Natural killer cell treated with Interleukin-12 subunit alpha and Interleukin-12 subunit beta and Interleukin-15 and Interleukin-18, amount 100 ng/mL, for 72 hours (primary cell): ENCODE results near the gene AGTPBP1. TPM values are rescaled to one million over a fixed set of nuclear protein-coding genes. Genes with fewer than 3 reads are reported as not detected.
A peak's percentile ranks its signal among the peaks of the same experiment; 100 is the strongest.
"Not testable (repeated sequence)": the region's sequence is repeated elsewhere in the genome, so short reads cannot be mapped to it uniquely, and the experiment has no call there.

Source experiments
- ATAC-seq, 2 donors: fragments of 150-1000 bp; cut with Tn5 transposase in 1 of 2; sonication (Bioruptor Pico), chemical (Tn5 transposase) in 1 of 2; 2 replicates each; pipeline ENCODE4 v1.10.0; 2021
- DNase-seq: peaks from one replicate; pipeline ENCODE4 v3.0.0; 2022; ENCODE audit warnings: low spot score
- H3K27ac Mint-ChIP-seq, 2 donors: 1 replicate in 1 of 2; 2 replicates in 1 of 2; pipeline ENCODE4 v1.8.0; 2022; ENCODE audit warnings: mixed read lengths in 2 of 2, mild to moderate bottlenecking in 1 of 2, moderate library complexity in 1 of 2
- H3K27me3 Mint-ChIP-seq, 2 donors: 1 replicate in 1 of 2; 2 replicates in 1 of 2; pipeline ENCODE4 v1.8.0; 2022; ENCODE audit warnings: mixed read lengths in 2 of 2
- H3K36me3 Mint-ChIP-seq: one replicate; pipeline ENCODE4 v1.8.0; 2022; ENCODE audit warnings: mixed read lengths
- H3K4me1 Mint-ChIP-seq, 2 donors: 1 replicate in 1 of 2; 2 replicates in 1 of 2; pipeline ENCODE4 v1.8.0; 2022; ENCODE audit warnings: low read depth in 2 of 2, mixed read lengths in 2 of 2, mild to moderate bottlenecking in 1 of 2
- H3K4me3 Mint-ChIP-seq: one replicate; pipeline ENCODE4 v1.8.0; 2022; ENCODE audit warnings: mixed read lengths
- H3K9me3 Mint-ChIP-seq: 2 replicates; pipeline ENCODE4 v1.8.0; 2022; ENCODE audit warnings: mixed read lengths
- total RNA-seq, 2 donors: library from RNA; stranded (reverse); gene quantifications; one replicate each; pipeline ENCODE4 v1.2.3, GENCODE V29; 2022

AGTPBP1 gene
- total RNA-seq, 2 donors from 2014 or later: 41.1 to 49.6 TPM

- no peak for DNase-seq
- H3K27me3 Mint-ChIP-seq: no peaks in the 10 kb centered on the region
- no peak overlapping the region for H3K4me3 Mint-ChIP-seq
- H3K36me3 Mint-ChIP-seq: peaks cover under 1% of the 10 kb centered on the region
- no peak for ATAC-seq
- no peaks in the 10 kb centered on the region for H3K9me3 Mint-ChIP-seq
- no peak overlapping the region for H3K27ac Mint-ChIP-seq
- peaks cover 30 to 49% of the 10 kb centered on the region in 2 donors for H3K4me1 Mint-ChIP-seq
These were observed 3.2 kb downstream of the AGTPBP1 start for GRCh38 chr9:85738509-85738908.

- no peak for ATAC-seq
- Mint-ChIP-seq H3K4me3 (no peak overlapping the region), H3K4me1 (peaks cover 32 to 49% of the 10 kb centered on the region in 2 donors), H3K27ac (no peak overlapping the region), H3K9me3 (no peaks in the 10 kb centered on the region), H3K27me3 (no peaks in the 10 kb centered on the region), H3K36me3 (peaks cover 6% of the 10 kb centered on the region)
- DNase-seq: no peak
These were observed 4.1 kb downstream of the AGTPBP1 start for GRCh38 chr9:85737671-85738070.

- ATAC-seq (peak in 1 of 2 donors; percentile 43), DNase-seq (no peak)
- Mint-ChIP-seq H3K36me3 (peaks cover 6% of the 10 kb centered on the region), H3K27ac (peak overlapping the region; percentile 10 to 78), H3K4me3 (peak overlapping the region; percentile 51), H3K27me3 (no peaks in the 10 kb centered on the region), H3K4me1 (peaks cover 69 to 73% of the 10 kb centered on the region in 2 donors), H3K9me3 (no peaks in the 10 kb centered on the region)
These were observed 10.7 kb downstream of the AGTPBP1 start for GRCh38 chr9:85730916-85731630.

GRCh38 chr9:85729882-85730281 is 11.9 kb downstream of the AGTPBP1 start:
- H3K4me1 Mint-ChIP-seq: peaks cover 67 to 74% of the 10 kb centered on the region in 2 donors
- DNase-seq: no peak
- peak; percentile 83 to 84 for ATAC-seq
- H3K27ac Mint-ChIP-seq: peak overlapping the region; percentile 35 to 78
- peaks cover 6% of the 10 kb centered on the region for H3K36me3 Mint-ChIP-seq
- peak overlapping the region; percentile 51 for H3K4me3 Mint-ChIP-seq
- H3K9me3 Mint-ChIP-seq: no peaks in the 10 kb centered on the region
- H3K27me3 Mint-ChIP-seq: no peaks in the 10 kb centered on the region

GRCh38 chr9:85727500-85727899 is 14.3 kb downstream of the AGTPBP1 start:
- peaks cover 2% of the 10 kb centered on the region for H3K36me3 Mint-ChIP-seq
- DNase-seq (no peak), ATAC-seq (no peak)
- peaks cover 68 to 77% of the 10 kb centered on the region in 2 donors for H3K4me1 Mint-ChIP-seq
- no peak overlapping the region for H3K4me3 Mint-ChIP-seq
- peak overlapping the region in 1 of 2 donors; percentile 82 for H3K27ac Mint-ChIP-seq
- H3K27me3 Mint-ChIP-seq: no peaks in the 10 kb centered on the region
- no peaks in the 10 kb centered on the region for H3K9me3 Mint-ChIP-seq

GRCh38 chr9:85726737-85727136 is 15.0 kb downstream of the AGTPBP1 start:
- Mint-ChIP-seq H3K9me3 (no peaks in the 10 kb centered on the region), H3K4me1 (peaks cover 70 to 78% of the 10 kb centered on the region in 2 donors), H3K27ac (peak overlapping the region in 1 of 2 donors; percentile 82), H3K27me3 (no peaks in the 10 kb centered on the region), H3K36me3 (peaks cover 8% of the 10 kb centered on the region), H3K4me3 (peak overlapping the region; percentile 42)
- DNase-seq: no peak
- no peak for ATAC-seq

- H3K4me3 Mint-ChIP-seq: no peak overlapping the region
- no peak for DNase-seq
- ATAC-seq: no peak
- H3K36me3 Mint-ChIP-seq: peaks cover 16% of the 10 kb centered on the region
- peaks cover 4% of the 10 kb centered on the region for H3K9me3 Mint-ChIP-seq
- H3K4me1 Mint-ChIP-seq: peaks cover 66 to 79% of the 10 kb centered on the region in 2 donors
- no peaks in the 10 kb centered on the region for H3K27me3 Mint-ChIP-seq
- peak overlapping the region; percentile 7 to 53 for H3K27ac Mint-ChIP-seq
These were observed 18.5 kb downstream of the AGTPBP1 start for GRCh38 chr9:85723215-85723614.

GRCh38 chr9:85719411-85719810 is 22.3 kb downstream of the AGTPBP1 start:
- not testable (repeated sequence) for H3K27me3 Mint-ChIP-seq, DNase-seq, H3K9me3 Mint-ChIP-seq, ATAC-seq
- peak overlapping the region; percentile 12 to 63 for H3K27ac Mint-ChIP-seq
- H3K4me1 Mint-ChIP-seq: peaks cover 73 to 88% of the 10 kb centered on the region in 2 donors
- peaks cover 16% of the 10 kb centered on the region for H3K36me3 Mint-ChIP-seq
- peak overlapping the region; percentile 57 for H3K4me3 Mint-ChIP-seq

GRCh38 chr9:85717818-85718217 is 23.9 kb downstream of the AGTPBP1 start:
- Mint-ChIP-seq H3K27ac (peak overlapping the region; percentile 60 to 63), H3K4me3 (peak overlapping the region; percentile 57), H3K4me1 (peaks cover 68 to 80% of the 10 kb centered on the region in 2 donors), H3K36me3 (peaks cover 16% of the 10 kb centered on the region)
- not testable (repeated sequence) for DNase-seq, H3K9me3 Mint-ChIP-seq, H3K27me3 Mint-ChIP-seq, ATAC-seq

GRCh38 chr9:85717220-85717619 is 24.5 kb downstream of the AGTPBP1 start:
- H3K4me1 Mint-ChIP-seq: peaks cover 62 to 74% of the 10 kb centered on the region in 2 donors
- DNase-seq: no peak

GRCh38 chr9:85716031-85716877 is 25.5 kb downstream of the AGTPBP1 start:
- ATAC-seq (peak; percentile 78 to 82), DNase-seq (no peak)
- H3K27me3 Mint-ChIP-seq: no peaks in the 10 kb centered on the region
- H3K36me3 Mint-ChIP-seq: peaks cover 8% of the 10 kb centered on the region
- H3K27ac Mint-ChIP-seq: peak overlapping the region; percentile 80 to 88
- peaks cover 55 to 64% of the 10 kb centered on the region in 2 donors for H3K4me1 Mint-ChIP-seq
- H3K4me3 Mint-ChIP-seq: peak overlapping the region; percentile 78
- peaks cover 4% of the 10 kb centered on the region for H3K9me3 Mint-ChIP-seq

More at GRCh38 chr9:85717220-85717619, 24.5 kb downstream of the AGTPBP1 start:
- Mint-ChIP-seq H3K27me3 (no peaks in the 10 kb centered on the region), H3K4me3 (peak overlapping the region; percentile 78), H3K36me3 (peaks cover 11% of the 10 kb centered on the region), H3K27ac (peak overlapping the region; percentile 80 to 88), H3K9me3 (peaks cover 4% of the 10 kb centered on the region)
- ATAC-seq: peak in 1 of 2 donors; percentile 70

- Mint-ChIP-seq H3K27ac (peak overlapping the region; percentile 80 to 88), H3K36me3 (peaks cover 4% of the 10 kb centered on the region), H3K27me3 (no peaks in the 10 kb centered on the region), H3K4me3 (peak overlapping the region; percentile 78), H3K4me1 (peaks cover 48 to 58% of the 10 kb centered on the region in 2 donors), H3K9me3 (peaks cover 2% of the 10 kb centered on the region)
- ATAC-seq: peak; percentile 89 to 93
- peak; percentile 73 for DNase-seq
These were observed 26.2 kb downstream of the AGTPBP1 start for GRCh38 chr9:85715587-85715986.

GRCh38 chr9:85713897-85714296 is 27.9 kb downstream of the AGTPBP1 start:
- H3K36me3 Mint-ChIP-seq: peaks cover 7% of the 10 kb centered on the region
- H3K27me3 Mint-ChIP-seq: no peaks in the 10 kb centered on the region
- ATAC-seq: no peak
- peaks cover 3% of the 10 kb centered on the region for H3K9me3 Mint-ChIP-seq
- H3K4me3 Mint-ChIP-seq: no peak overlapping the region
- peak overlapping the region in 1 of 2 donors; percentile 58 for H3K27ac Mint-ChIP-seq
- DNase-seq: no peak
- peaks cover 37 to 43% of the 10 kb centered on the region in 2 donors for H3K4me1 Mint-ChIP-seq

GRCh38 chr9:85704744-85705143 is 37.0 kb downstream of the AGTPBP1 start:
- no peak overlapping the region for H3K4me3 Mint-ChIP-seq
- H3K27ac Mint-ChIP-seq: peak overlapping the region in 1 of 2 donors; percentile 77
- peaks cover 16% of the 10 kb centered on the region for H3K36me3 Mint-ChIP-seq
- peaks cover 47 to 52% of the 10 kb centered on the region in 2 donors for H3K4me1 Mint-ChIP-seq
- no peaks in the 10 kb centered on the region for H3K27me3 Mint-ChIP-seq
- H3K9me3 Mint-ChIP-seq: peaks cover 3% of the 10 kb centered on the region
- DNase-seq: no peak
- ATAC-seq: no peak
